HUES48 (cell line): ENCODE measurements around the gene ITPRID1.
A peak's percentile ranks its signal among the peaks of the same experiment; 100 is the strongest.

Source experiments
- H3K27ac ChIP-seq: one replicate; pipeline ENCODE4 v1.7.0; 2013; ENCODE audit warnings: low read depth, low read length, inconsistent platforms
- H3K27me3 ChIP-seq: 2 replicates; pipeline ENCODE4 v1.6.1; 2013; ENCODE audit warnings: mild to moderate bottlenecking, low read length; ENCODE audit not compliant: control insufficient read depth, insufficient read depth
- H3K36me3 ChIP-seq: 2 replicates; pipeline ENCODE4 v1.6.1; 2013; ENCODE audit warnings: low read length; ENCODE audit not compliant: control insufficient read depth, insufficient read depth
- H3K4me1 ChIP-seq: 2 replicates; pipeline ENCODE4 v1.6.1; 2013; ENCODE audit warnings: mild to moderate bottlenecking, low read length; ENCODE audit not compliant: control insufficient read depth, insufficient read depth
- H3K4me3 ChIP-seq: 2 replicates; pipeline ENCODE4 v1.5.1; 2013; ENCODE audit warnings: mild to moderate bottlenecking, low read depth, low read length
- H3K9ac ChIP-seq: 2 replicates; pipeline ENCODE4 v1.6.1; 2013; ENCODE audit warnings: mild to moderate bottlenecking, low read depth, low read length, moderate library complexity
- H3K9me3 ChIP-seq: 2 replicates; pipeline ENCODE4 v1.6.1; 2013; ENCODE audit warnings: low read length; ENCODE audit not compliant: control insufficient read depth, insufficient read depth

Gene ITPRID1

GRCh38 chr7:31664890-31665289, 151.0 kb downstream of the ITPRID1 start:
- Histone ChIP-seq H3K9me3 (no peaks in the 10 kb centered on the region), H3K36me3 (no peaks in the 10 kb centered on the region), H3K27ac (no peak overlapping the region), H3K4me1 (peaks cover 13% of the 10 kb centered on the region), H3K9ac (no peak overlapping the region), H3K4me3 (no peak overlapping the region), H3K27me3 (no peaks in the 10 kb centered on the region)

GRCh38 chr7:31665546-31665945, 151.7 kb downstream of the ITPRID1 start:
- Histone ChIP-seq H3K9me3 (no peaks in the 10 kb centered on the region), H3K27me3 (no peaks in the 10 kb centered on the region), H3K4me3 (no peak overlapping the region), H3K36me3 (no peaks in the 10 kb centered on the region), H3K9ac (no peak overlapping the region), H3K4me1 (peaks cover 13% of the 10 kb centered on the region), H3K27ac (no peak overlapping the region)

DNA sequence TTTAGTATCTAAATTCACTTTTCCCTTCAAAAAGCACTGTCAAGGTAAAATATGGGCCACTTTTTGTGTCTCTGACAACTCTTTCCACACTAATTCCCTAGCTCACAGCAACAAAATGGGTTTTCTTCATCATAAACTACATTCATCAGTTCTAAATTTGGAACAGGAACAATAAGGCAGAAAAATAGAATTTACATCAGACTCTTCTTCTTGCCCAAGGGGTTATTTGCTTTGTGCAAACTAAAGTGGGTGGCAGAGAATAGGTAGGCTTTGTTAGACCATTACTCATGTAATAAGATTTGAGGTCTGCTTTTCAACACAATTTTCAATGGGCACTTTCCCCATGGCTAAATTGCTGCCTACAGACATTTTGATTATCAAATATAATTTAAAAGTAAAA, 155.6 kb downstream of the ITPRID1 start:
- no peaks in the 10 kb centered on the region for H3K27me3 ChIP-seq
- H3K4me1 ChIP-seq: peaks cover 13% of the 10 kb centered on the region
- H3K9me3 ChIP-seq: no peaks in the 10 kb centered on the region
- no peak overlapping the region for H3K9ac ChIP-seq
- H3K27ac ChIP-seq: no peak overlapping the region
- H3K4me3 ChIP-seq: no peak overlapping the region
- no peaks in the 10 kb centered on the region for H3K36me3 ChIP-seq

- Histone ChIP-seq H3K9ac (no peak overlapping the region), H3K4me3 (no peak overlapping the region), H3K27ac (no peak overlapping the region), H3K27me3 (no peaks in the 10 kb centered on the region), H3K36me3 (no peaks in the 10 kb centered on the region), H3K9me3 (no peaks in the 10 kb centered on the region), H3K4me1 (0 out of 2 replicates have a peak, but pooled peaks cover 2% of the 10 kb centered on the region)
Measured at GRCh38 chr7:31679574-31680305, 165.8 kb downstream of the ITPRID1 start.

- Histone ChIP-seq H3K9ac (no peak overlapping the region), H3K4me1 (peaks cover 21% of the 10 kb centered on the region), H3K36me3 (no peaks in the 10 kb centered on the region), H3K27ac (no peak overlapping the region), H3K4me3 (no peak overlapping the region), H3K9me3 (no peaks in the 10 kb centered on the region), H3K27me3 (0 out of 2 replicates have a peak, but pooled peaks cover 3% of the 10 kb centered on the region)
Measured at GRCh38 chr7:31683445-31684225, 169.7 kb downstream of the ITPRID1 start.

DNA sequence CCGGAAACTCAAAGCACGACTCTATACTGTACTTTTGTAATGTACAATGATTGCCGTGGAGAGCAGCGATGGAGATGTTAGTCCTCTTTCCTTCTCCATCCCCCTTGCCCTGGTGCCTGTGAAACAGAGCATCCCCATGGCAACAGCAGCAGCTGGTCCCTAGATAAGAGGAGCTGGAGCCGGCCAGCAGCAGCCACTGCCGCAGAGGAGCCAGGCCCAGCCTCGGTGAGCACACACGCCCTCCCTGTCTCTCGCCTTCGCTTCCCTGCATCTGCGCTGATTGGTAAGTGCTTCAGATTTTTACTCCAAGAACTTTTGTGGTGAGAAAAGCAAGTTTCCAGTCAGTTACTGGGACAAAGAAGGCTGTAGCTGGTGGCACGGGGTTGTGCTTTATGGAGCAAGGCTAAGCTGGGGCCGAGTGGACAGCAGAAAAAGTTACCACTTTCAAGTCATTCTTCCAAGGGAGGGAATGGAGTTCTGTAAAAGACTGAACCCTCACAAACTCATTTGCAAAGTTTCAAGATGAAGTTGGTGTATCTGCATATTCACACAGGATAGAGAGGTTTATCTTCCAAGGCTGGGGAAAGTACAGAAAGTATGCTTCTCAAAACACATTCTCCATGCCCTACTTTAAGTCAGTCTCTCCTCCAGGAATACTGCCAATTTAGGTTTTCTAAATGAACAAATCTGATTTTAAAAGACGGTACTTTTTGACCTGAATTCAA, 173.3 kb downstream of the ITPRID1 start, which contains the start of gene PPP1R17:
PPP1R17 (plus strand) TSS at position 192 of the 725 bp plus-strand sequence. CDS start 5,227 bp downstream, outside the sequence.
- Histone ChIP-seq H3K9me3 (no peaks in the 10 kb centered on the region), H3K4me3 (no peak within 1 kb of the TSS), H3K27me3 (0 out of 2 replicates have a peak, but pooled peaks cover 3% of the 10 kb centered on the region), H3K27ac (peak within 1 kb of the TSS; percentile 43), H3K36me3 (no peaks in the 10 kb centered on the region), H3K4me1 (peaks cover 44% of the 10 kb centered on the region), H3K9ac (no peak within 1 kb of the TSS)

- H3K9me3 ChIP-seq: no peaks in the 10 kb centered on the region
- peak overlapping the region; percentile 43 for H3K27ac ChIP-seq
- peaks cover 44% of the 10 kb centered on the region for H3K4me1 ChIP-seq
- no peaks in the 10 kb centered on the region for H3K36me3 ChIP-seq
- H3K4me3 ChIP-seq: peak overlapping the region; percentile 22; the same call in 1 of the 2 replicates
- no peak overlapping the region for H3K9ac ChIP-seq
- H3K27me3 ChIP-seq: 0 out of 2 replicates have a peak, but pooled peaks cover 3% of the 10 kb centered on the region
Measured at GRCh38 chr7:31688372-31688771, 174.5 kb downstream of the ITPRID1 start.

DNA sequence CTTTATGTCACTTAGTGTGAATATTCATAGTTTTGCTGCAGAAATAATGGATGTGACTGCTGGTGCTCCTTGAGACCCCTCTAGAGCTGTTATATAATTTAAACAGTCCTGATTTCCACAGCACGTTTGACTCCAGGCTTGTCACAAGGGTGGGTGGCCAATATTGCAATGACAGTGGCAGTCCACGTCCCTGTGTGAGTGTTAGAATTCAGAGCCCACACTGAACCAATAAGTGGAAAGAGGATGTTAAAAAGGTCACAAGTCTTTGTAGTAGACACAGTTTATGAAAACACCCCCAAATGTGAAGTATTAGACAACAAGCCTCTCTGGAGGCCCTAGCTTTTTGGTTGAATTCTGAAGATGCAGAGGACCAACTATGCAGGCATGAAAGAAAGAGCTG, 175.1 kb downstream of the ITPRID1 start:
- no peak overlapping the region for H3K9ac ChIP-seq
- peaks cover 44% of the 10 kb centered on the region for H3K4me1 ChIP-seq
- peak overlapping the region; percentile 43 for H3K27ac ChIP-seq

GRCh38 chr7:31690935-31691334, 177.0 kb downstream of the ITPRID1 start:
- Histone ChIP-seq H3K9ac (no peak overlapping the region), H3K4me1 (peaks cover 44% of the 10 kb centered on the region), H3K27me3 (0 out of 2 replicates have a peak, but pooled peaks cover 3% of the 10 kb centered on the region), H3K4me3 (no peak overlapping the region), H3K36me3 (no peaks in the 10 kb centered on the region), H3K9me3 (no peaks in the 10 kb centered on the region), H3K27ac (no peak overlapping the region)

More for the DNA sequence above, 175.1 kb downstream of the ITPRID1 start:
- Histone ChIP-seq H3K27me3 (0 out of 2 replicates have a peak, but pooled peaks cover 3% of the 10 kb centered on the region), H3K36me3 (no peaks in the 10 kb centered on the region), H3K4me3 (peak overlapping the region; percentile 22; the same call in 1 of the 2 replicates), H3K9me3 (no peaks in the 10 kb centered on the region)

GRCh38 chr7:31692451-31692850, 178.6 kb downstream of the ITPRID1 start:
- H3K9ac ChIP-seq: no peak overlapping the region
- H3K9me3 ChIP-seq: no peaks in the 10 kb centered on the region
- H3K27ac ChIP-seq: no peak overlapping the region
- no peaks in the 10 kb centered on the region for H3K36me3 ChIP-seq
- peaks cover 37% of the 10 kb centered on the region for H3K4me1 ChIP-seq
- 0 out of 2 replicates have a peak, but pooled peaks cover 3% of the 10 kb centered on the region for H3K27me3 ChIP-seq
- no peak overlapping the region for H3K4me3 ChIP-seq
